Liver (tissue), 9 donors: Measurements from ENCODE around the gene AQP12A. TPM values are rescaled to one million over a fixed set of nuclear protein-coding genes. Genes with fewer than 3 reads are reported as not detected.

ENCODE experiments used
- DNase-seq: peaks from one replicate; pipeline ENCODE4 v3.0.0-alpha.2; 2017; ENCODE audit warnings: low spot score
- H3K27ac ChIP-seq, 2 donors: one replicate each; pipeline ENCODE4 v1.7.0; 2013; ENCODE audit warnings: inconsistent platforms in 2 of 2, low read length in 2 of 2, control low read depth in 1 of 2, low read depth in 1 of 2, mild to moderate bottlenecking in 1 of 2
- H3K27me3 ChIP-seq, 4 donors: one replicate each; pipeline versions ENCODE4 v1.6.1 to v1.7.0; 2013; ENCODE audit warnings: low read length in 3 of 4, inconsistent platforms in 1 of 4, mild to moderate bottlenecking in 1 of 4, moderate library complexity in 1 of 4; ENCODE audit not compliant: control insufficient read depth in 4 of 4, insufficient read depth in 4 of 4
- H3K36me3 ChIP-seq, 4 donors: one replicate each; pipeline versions ENCODE4 v1.6.1 to v1.7.0; 2013; ENCODE audit warnings: low read length in 3 of 4, mild to moderate bottlenecking in 3 of 4, low read depth in 1 of 4, moderate library complexity in 1 of 4; ENCODE audit not compliant: control insufficient read depth in 4 of 4, insufficient read depth in 3 of 4
- H3K4me1 ChIP-seq, 4 donors: one replicate each; pipeline versions ENCODE4 v1.6.1 to v1.7.0; 2013; ENCODE audit warnings: low read length in 3 of 4, mild to moderate bottlenecking in 3 of 4, moderate library complexity in 1 of 4; ENCODE audit not compliant: control insufficient read depth in 4 of 4, insufficient read depth in 4 of 4
- H3K4me3 ChIP-seq, 3 donors: one replicate each; pipeline versions ENCODE4 v1.6.1 to v1.7.0; 2013; ENCODE audit warnings: low read length in 3 of 3, control low read depth in 1 of 3, low read depth in 1 of 3, mild to moderate bottlenecking in 1 of 3
- H3K9ac ChIP-seq, 2 donors: one replicate each; pipeline ENCODE4 v1.7.0; 2013; ENCODE audit warnings: low read length in 2 of 2, mild to moderate bottlenecking in 2 of 2, moderate library complexity in 2 of 2, control low read depth in 1 of 2, low read depth in 1 of 2
- H3K9me3 ChIP-seq, 4 donors: one replicate each; pipeline versions ENCODE4 v1.6.1 to v1.7.0; 2013; ENCODE audit warnings: low read length in 3 of 4; ENCODE audit not compliant: control insufficient read depth in 4 of 4
- ATF3 ChIP-seq: IDR thresholded peaks from 2 replicates; pipeline ENCODE4 v1.6.1; 2016; ENCODE audit warnings: antibody characterized with exemption
- CTCF ChIP-seq: fragments of 150-350 bp; IDR thresholded peaks from 2 replicates; pipeline ENCODE4 v1.5.1; 2017; ENCODE audit warnings: improper control_type of control experiment, low read depth, low read length; ENCODE audit not compliant: missing input control
- EGR1 ChIP-seq, 2 donors: IDR thresholded peaks; 2 replicates each; pipeline ENCODE4 v1.6.1; 2016 to 2018; ENCODE audit warnings: antibody characterized with exemption in 2 of 2, low read depth in 2 of 2
- FOXA2 ChIP-seq: IDR thresholded peaks from 2 replicates; pipeline ENCODE4 v1.6.1; 2016; ENCODE audit warnings: antibody characterized with exemption
- GABPA ChIP-seq, 2 donors: IDR thresholded peaks in 1 of 2; conservative IDR thresholded peaks in 1 of 2; 2 replicates each; pipeline ENCODE4 v1.6.1; 2016; ENCODE audit warnings: antibody characterized with exemption in 2 of 2, mild to moderate bottlenecking in 1 of 2, moderate library complexity in 1 of 2
- HNF4A ChIP-seq, 2 donors: conservative IDR thresholded peaks; 2 replicates each; pipeline ENCODE4 v1.6.1; 2016; ENCODE audit warnings: antibody characterized with exemption in 2 of 2, mild to moderate bottlenecking in 2 of 2
- HNF4G ChIP-seq: IDR thresholded peaks from 2 replicates; pipeline ENCODE4 v1.6.1; 2016; ENCODE audit warnings: antibody characterized with exemption
- JUND ChIP-seq, 2 donors: IDR thresholded peaks; 2 replicates each; pipeline ENCODE4 v1.6.1; 2016; ENCODE audit warnings: antibody characterized with exemption in 2 of 2
- MAX ChIP-seq: IDR thresholded peaks from 2 replicates; pipeline ENCODE4 v1.6.1; 2016; ENCODE audit warnings: antibody characterized with exemption
- NR2F2 ChIP-seq: IDR thresholded peaks from 2 replicates; pipeline ENCODE4 v1.6.1; 2016; ENCODE audit warnings: antibody characterized with exemption
- RAD21 ChIP-seq, 2 donors: IDR thresholded peaks; 2 replicates each; pipeline ENCODE4 v1.6.1; 2016; ENCODE audit warnings: antibody characterized with exemption in 2 of 2, mild to moderate bottlenecking in 2 of 2
- RXRA ChIP-seq, 2 donors: IDR thresholded peaks; 2 replicates each; pipeline ENCODE4 v1.6.1; 2017 to 2018; ENCODE audit warnings: antibody characterized with exemption in 2 of 2, mild to moderate bottlenecking in 1 of 2
- SP1 ChIP-seq: IDR thresholded peaks from 2 replicates; pipeline ENCODE4 v1.6.1; 2018; ENCODE audit warnings: antibody characterized with exemption, mild to moderate bottlenecking
- TAF1 ChIP-seq: conservative IDR thresholded peaks from 2 replicates; pipeline ENCODE4 v1.6.1; 2016; ENCODE audit warnings: antibody characterized with exemption, mild to moderate bottlenecking
- YY1 ChIP-seq: IDR thresholded peaks from 2 replicates; pipeline ENCODE4 v1.6.1; 2016; ENCODE audit warnings: antibody characterized with exemption, mild to moderate bottlenecking
- ZBTB33 ChIP-seq: IDR thresholded peaks from 2 replicates; pipeline ENCODE4 v1.6.1; 2016; ENCODE audit warnings: antibody characterized with exemption
- WGBS: extraction: QIAGEN DNeasy Blood & Tissue Kit; methylation state at CpG from one replicate; pipeline ENCODE4 v1.1.7; 2013; 5-methylcytosine and 5-hydroxymethylcytosine counted together
- polyA plus RNA-seq, 2 donors: library from polyadenylated mRNA; stranded (reverse) in 1 of 2; unstranded in 1 of 2; fragments of 200-250 nt in 1 of 2; fragments of >200 nt in 1 of 2; fragmentation: Nextera tagmentation in 1 of 2; extraction: Ambion mirVana in 1 of 2; gene quantifications; one replicate each; pipeline versions ENCODE4 v1.2.1 to v1.2.3, GENCODE V29; 2013 to 2015
- total RNA-seq, 2 donors: library from RNA; depleted of rRNA; stranded (reverse); fragments of >200 nt; gene quantifications; one replicate each; pipeline ENCODE4 v1.2.3, GENCODE V29; 2014
- donor health status: healthy.
- donor health status: healthy.
- donor health status: healthy.
- donor health status: healthy.
- donor health status: healthy.

AQP12A gene
- total and polyA plus RNA-seq, 4 donors = not detected

GRCh38 chr2:240646176-240646899 is 45.3 kb upstream of the AQP12A start:
- H3K27ac ChIP-seq = no peak overlapping the region
- WGBS = 83% methylated on average over 36 of the region's 36 CpGs
- no peak for DNase-seq

GRCh38 chr2:240646900-240647502 is 44.7 kb upstream of the AQP12A start:
- Histone ChIP-seq H3K4me1 (no peaks in the 10 kb centered on the region), H3K9ac (no peak overlapping the region), H3K9me3 (no peaks in the 10 kb centered on the region), H3K4me3 (no peak overlapping the region), H3K36me3 (no peaks in the 10 kb centered on the region), H3K27ac (no peak overlapping the region), H3K27me3 (peaks cover 0 to 5% (median 2%) of the 10 kb centered on the region in 4 donors)
- 71% methylated on average over 30 of the region's 30 CpGs for WGBS
- TF ChIP-seq MAX (no peak), GABPA (IDR thresholded peaks at IDR 0.05 in 1 of 2, conservative IDR thresholded peaks at IDR 0.05 in 1 of 2) (no peak), ZBTB33 (no peak), RAD21 (IDR thresholded peaks at IDR 0.05) (no peak), RXRA (IDR thresholded peaks at IDR 0.05) (no peak), EGR1 (IDR thresholded peaks at IDR 0.05; ENCODE audit: low read depth in 2 of 2) (no peak), ATF3 (no peak), YY1 (no peak), NR2F2 (no peak), FOXA2 (no peak), JUND (IDR thresholded peaks at IDR 0.05) (no peak), TAF1 (no peak), SP1 (no peak)
- DNase-seq = no peak

More at GRCh38 chr2:240646176-240646899, 45.3 kb upstream of the AQP12A start:
- no peaks in the 10 kb centered on the region for H3K9me3 ChIP-seq
- no peak overlapping the region for H3K4me3 ChIP-seq
- H3K27me3 ChIP-seq = peaks cover 0 to 4% (median under 1%) of the 10 kb centered on the region in 4 donors
- TF ChIP-seq GABPA (IDR thresholded peaks at IDR 0.05 in 1 of 2, conservative IDR thresholded peaks at IDR 0.05 in 1 of 2) = no peak
- TF ChIP-seq ATF3 = no peak
- no peak for TF ChIP-seq RXRA (IDR thresholded peaks at IDR 0.05)
- TF ChIP-seq MAX = no peak
- TF ChIP-seq EGR1 (IDR thresholded peaks at IDR 0.05; ENCODE audit: low read depth in 2 of 2) = no peak
- no peak for TF ChIP-seq CTCF
- TF ChIP-seq HNF4G = no peak
- TF ChIP-seq ZBTB33 = no peak
- TF ChIP-seq TAF1 = no peak
- no peak for TF ChIP-seq HNF4A (conservative IDR thresholded peaks at IDR 0.05)
- TF ChIP-seq FOXA2 = no peak
- no peak for TF ChIP-seq NR2F2
- no peak for TF ChIP-seq YY1
- no peak for TF ChIP-seq SP1
- TF ChIP-seq JUND (IDR thresholded peaks at IDR 0.05) = no peak
- no peaks in the 10 kb centered on the region for H3K4me1 ChIP-seq
- H3K9ac ChIP-seq = no peak overlapping the region
- H3K36me3 ChIP-seq = no peaks in the 10 kb centered on the region
